ENCODE results near the gene CADM1.

CADM1 gene

GRCh38 chr11:115498354-115498753, 5.9 kb downstream of the CADM1 start:
- Histone ChIP-seq H3K27me3 (ENCODE audit: insufficient read depth, low read length) (peaks cover 44% of the 10 kb centered on the region), H3K36me3 (ENCODE audit: insufficient read depth, low read length) (no peaks in the 10 kb centered on the region), H3K4me1 (ENCODE audit: insufficient read depth, low read length) (peaks cover 40% of the 10 kb centered on the region), H3K27ac (ENCODE audit: low read depth, low read length) (no peak overlapping the region), H3K4me3 (ENCODE audit: low read length) (no peak overlapping the region), H3K9me3 (ENCODE audit: insufficient read depth, low read depth, low read length) (no peaks in the 10 kb centered on the region), H3K9ac (ENCODE audit: low read depth, low read length) (no peak overlapping the region)
- WGBS = 84% methylated on average over 9 of the region's 9 CpGs

DNA sequence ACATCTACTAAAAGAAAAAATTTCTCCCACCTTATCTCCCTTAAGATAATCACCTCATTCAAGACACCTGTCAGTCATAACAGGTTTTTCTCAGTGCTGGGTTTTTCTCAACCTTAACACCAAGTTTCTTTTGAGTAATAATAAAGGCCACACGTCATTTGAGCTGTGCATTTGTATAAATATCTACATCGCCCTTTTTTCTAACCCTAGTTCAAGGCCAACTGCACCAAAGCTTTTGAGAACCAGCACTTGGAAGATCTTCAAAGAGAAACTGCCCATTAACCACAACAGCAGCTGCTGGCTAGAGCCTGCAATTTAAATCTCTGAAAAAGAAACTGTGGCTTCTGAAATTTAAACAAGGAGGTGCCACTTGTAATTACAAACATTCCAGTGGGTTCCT, 6.9 kb downstream of the CADM1 start:
- Histone ChIP-seq H3K4me1 (ENCODE audit: insufficient read depth, low read length) (peaks cover 43% of the 10 kb centered on the region), H3K36me3 (ENCODE audit: insufficient read depth, low read length) (no peaks in the 10 kb centered on the region), H3K9me3 (ENCODE audit: insufficient read depth, low read depth, low read length) (no peaks in the 10 kb centered on the region), H3K27me3 (ENCODE audit: insufficient read depth, low read length) (peaks cover 34% of the 10 kb centered on the region), H3K4me3 (ENCODE audit: low read length) (no peak overlapping the region), H3K27ac (ENCODE audit: low read depth, low read length) (no peak overlapping the region), H3K9ac (ENCODE audit: low read depth, low read length) (no peak overlapping the region)
- WGBS = 76% methylated on average over 2 of the region's 2 CpGs

DNA sequence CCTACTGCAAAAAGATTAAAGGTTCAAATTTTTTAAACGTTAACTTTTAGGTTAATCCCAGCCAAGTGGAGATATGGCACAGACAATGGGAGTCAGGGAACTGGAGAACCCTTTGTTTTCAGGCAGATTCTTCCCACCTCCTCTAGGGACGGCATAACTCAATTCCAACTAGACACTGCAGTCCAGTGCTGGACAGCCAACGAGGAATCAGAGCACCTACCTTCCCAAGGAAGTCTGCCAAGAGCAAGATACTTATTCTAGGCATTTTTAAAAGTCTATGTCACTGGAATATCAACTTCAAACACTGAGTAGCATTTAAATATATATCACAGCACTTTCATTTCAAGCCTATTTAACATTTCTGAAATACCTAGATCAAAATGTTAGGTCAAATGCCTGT, 7.3 kb downstream of the CADM1 start:
- Histone ChIP-seq H3K9ac (ENCODE audit: low read depth, low read length) (no peak overlapping the region), H3K4me3 (ENCODE audit: low read length) (no peak overlapping the region), H3K27ac (ENCODE audit: low read depth, low read length) (no peak overlapping the region), H3K27me3 (ENCODE audit: insufficient read depth, low read length) (peaks cover 30% of the 10 kb centered on the region), H3K9me3 (ENCODE audit: insufficient read depth, low read depth, low read length) (no peaks in the 10 kb centered on the region), H3K4me1 (ENCODE audit: insufficient read depth, low read length) (peaks cover 44% of the 10 kb centered on the region), H3K36me3 (ENCODE audit: insufficient read depth, low read length) (no peaks in the 10 kb centered on the region)
- WGBS = 81% methylated on average over 3 of the region's 3 CpGs

DNA sequence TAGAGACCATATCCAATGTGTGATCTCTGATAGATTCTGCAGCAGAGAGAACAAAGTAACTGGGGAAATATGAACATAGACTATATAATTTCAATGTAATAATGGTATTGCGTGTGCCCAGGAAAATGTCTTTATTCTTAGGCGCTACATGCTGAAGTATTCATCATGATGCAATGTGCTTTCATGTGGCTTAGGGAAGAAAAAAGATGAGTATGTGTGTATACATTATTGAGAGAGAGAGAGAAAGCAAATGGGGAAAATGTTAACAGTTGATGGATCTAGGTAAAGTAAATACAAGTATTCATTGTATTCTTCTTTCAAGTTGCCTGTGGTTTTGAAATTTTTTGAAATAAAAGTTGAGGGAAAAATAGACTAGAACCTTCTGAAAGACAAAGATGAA, 10.3 kb downstream of the CADM1 start:
- 93% methylated on average over 2 of the region's 2 CpGs for WGBS
- H3K9ac ChIP-seq (ENCODE audit: low read depth, low read length) = no peak overlapping the region
- H3K4me1 ChIP-seq (ENCODE audit: insufficient read depth, low read length) = peaks cover 27% of the 10 kb centered on the region
- H3K9me3 ChIP-seq (ENCODE audit: insufficient read depth, low read depth, low read length) = no peaks in the 10 kb centered on the region
- H3K27ac ChIP-seq (ENCODE audit: low read depth, low read length) = no peak overlapping the region
- H3K27me3 ChIP-seq (ENCODE audit: insufficient read depth, low read length) = no peaks in the 10 kb centered on the region
- no peaks in the 10 kb centered on the region for H3K36me3 ChIP-seq (ENCODE audit: insufficient read depth, low read length)
- H3K4me3 ChIP-seq (ENCODE audit: low read length) = no peak overlapping the region

DNA sequence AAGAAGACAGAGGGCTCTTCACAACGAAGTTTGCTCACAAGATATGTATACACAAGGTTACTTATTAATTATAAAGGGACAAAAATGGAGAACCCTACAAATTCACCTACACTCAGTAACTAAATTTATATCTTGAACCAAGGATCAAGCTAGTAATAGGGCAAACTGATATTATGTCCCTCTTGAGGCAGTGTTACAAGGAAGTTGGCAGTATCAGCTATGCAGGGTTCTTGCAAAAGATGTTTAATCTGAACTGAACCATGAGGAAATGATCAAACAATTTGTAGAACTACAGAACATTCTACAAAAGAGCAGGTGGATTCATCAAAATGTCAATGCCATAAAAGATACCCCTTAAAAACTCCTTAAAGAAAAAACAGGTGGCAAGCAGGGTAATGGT, 10.7 kb downstream of the CADM1 start:
- Histone ChIP-seq H3K36me3 (ENCODE audit: insufficient read depth, low read length) (no peaks in the 10 kb centered on the region), H3K4me3 (ENCODE audit: low read length) (no peak overlapping the region), H3K27ac (ENCODE audit: low read depth, low read length) (no peak overlapping the region), H3K4me1 (ENCODE audit: insufficient read depth, low read length) (peaks cover 23% of the 10 kb centered on the region), H3K27me3 (ENCODE audit: insufficient read depth, low read length) (no peaks in the 10 kb centered on the region), H3K9ac (ENCODE audit: low read depth, low read length) (no peak overlapping the region), H3K9me3 (ENCODE audit: insufficient read depth, low read depth, low read length) (no peaks in the 10 kb centered on the region)
- whole genome bisulfite sequencing = 90% methylated on average over 1 of the region's 1 CpG

DNA sequence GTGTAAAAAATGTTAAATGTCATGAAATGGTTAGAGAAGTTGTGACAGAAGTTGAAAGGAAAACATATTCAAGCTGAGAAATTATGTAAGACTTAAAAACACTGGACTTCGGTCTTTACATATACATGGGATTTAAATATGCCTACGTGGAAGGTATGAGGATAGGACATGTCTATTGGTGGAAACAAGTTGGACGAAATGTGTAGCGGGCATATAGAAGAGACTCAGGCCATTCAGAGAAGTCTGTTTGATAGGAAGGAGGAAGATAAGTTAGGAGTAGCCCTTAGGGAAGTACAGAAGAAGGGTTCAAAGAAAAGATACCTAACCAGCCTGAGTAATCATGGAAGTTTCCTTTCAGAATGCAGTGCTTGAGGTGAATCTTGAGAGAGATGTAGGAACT, 14.7 kb downstream of the CADM1 start:
- 94% methylated on average over 4 of the region's 4 CpGs for WGBS

GRCh38 chr11:115488945-115489344, 15.3 kb downstream of the CADM1 start:
- Histone ChIP-seq H3K9ac (ENCODE audit: low read depth, low read length) (no peak overlapping the region), H3K27me3 (ENCODE audit: insufficient read depth, low read length) (no peaks in the 10 kb centered on the region), H3K27ac (ENCODE audit: low read depth, low read length) (no peak overlapping the region), H3K9me3 (ENCODE audit: insufficient read depth, low read depth, low read length) (no peaks in the 10 kb centered on the region), H3K36me3 (ENCODE audit: insufficient read depth, low read length) (no peaks in the 10 kb centered on the region), H3K4me3 (ENCODE audit: low read length) (no peak overlapping the region), H3K4me1 (ENCODE audit: insufficient read depth, low read length) (peaks cover 5% of the 10 kb centered on the region; the same call in 1 of the 2 replicates)
- 88% methylated on average over 3 of the region's 3 CpGs for WGBS

More for the DNA sequence above, 14.7 kb downstream of the CADM1 start:
- Histone ChIP-seq H3K9ac (ENCODE audit: low read depth, low read length) (no peak overlapping the region), H3K4me3 (ENCODE audit: low read length) (no peak overlapping the region), H3K9me3 (ENCODE audit: insufficient read depth, low read depth, low read length) (no peaks in the 10 kb centered on the region), H3K4me1 (ENCODE audit: insufficient read depth, low read length) (peaks cover 5% of the 10 kb centered on the region; the same call in 1 of the 2 replicates), H3K27me3 (ENCODE audit: insufficient read depth, low read length) (no peaks in the 10 kb centered on the region), H3K36me3 (ENCODE audit: insufficient read depth, low read length) (no peaks in the 10 kb centered on the region), H3K27ac (ENCODE audit: low read depth, low read length) (no peak overlapping the region)

DNA sequence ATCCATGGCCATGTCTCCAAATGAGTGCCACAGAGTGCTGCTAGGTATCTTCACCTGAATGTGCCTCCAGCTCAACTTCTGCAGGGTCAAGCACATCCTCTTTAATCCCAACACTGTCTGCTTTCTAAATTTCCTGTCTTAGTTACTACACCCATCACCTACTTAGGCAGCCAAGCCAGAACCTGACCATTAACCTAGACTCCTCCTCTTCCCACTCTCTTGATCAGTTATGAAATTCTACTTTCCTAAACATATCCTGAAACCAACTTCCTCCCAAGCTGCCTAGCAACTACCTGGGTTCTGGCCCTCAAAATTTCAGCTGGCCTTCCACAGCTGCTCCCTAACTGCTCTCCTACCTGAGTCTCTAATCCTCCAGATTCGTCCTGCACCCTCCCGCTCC, 22.7 kb downstream of the CADM1 start:
- Histone ChIP-seq H3K9me3 (ENCODE audit: insufficient read depth, low read depth, low read length) (no peaks in the 10 kb centered on the region), H3K27ac (ENCODE audit: low read depth, low read length) (no peak overlapping the region), H3K36me3 (ENCODE audit: insufficient read depth, low read length) (no peaks in the 10 kb centered on the region), H3K27me3 (ENCODE audit: insufficient read depth, low read length) (no peaks in the 10 kb centered on the region), H3K4me1 (ENCODE audit: insufficient read depth, low read length) (peaks cover 4% of the 10 kb centered on the region; the same call in 1 of the 2 replicates), H3K9ac (ENCODE audit: low read depth, low read length) (no peak overlapping the region), H3K4me3 (ENCODE audit: low read length) (no peak overlapping the region)
- 94% methylated on average over 2 of the region's 2 CpGs for WGBS

GRCh38 chr11:115480611-115481010, 23.6 kb downstream of the CADM1 start:
- Histone ChIP-seq H3K27me3 (ENCODE audit: insufficient read depth, low read length) (no peaks in the 10 kb centered on the region), H3K27ac (ENCODE audit: low read depth, low read length) (no peak overlapping the region), H3K4me1 (ENCODE audit: insufficient read depth, low read length) (peaks cover 11% of the 10 kb centered on the region), H3K4me3 (ENCODE audit: low read length) (no peak overlapping the region), H3K9ac (ENCODE audit: low read depth, low read length) (no peak overlapping the region), H3K36me3 (ENCODE audit: insufficient read depth, low read length) (no peaks in the 10 kb centered on the region), H3K9me3 (ENCODE audit: insufficient read depth, low read depth, low read length) (no peaks in the 10 kb centered on the region)
- WGBS = 76% methylated on average over 1 of the region's 1 CpG

GRCh38 chr11:115477410-115477809, 26.8 kb downstream of the CADM1 start:
- H3K4me1 ChIP-seq (ENCODE audit: insufficient read depth, low read length) = peaks cover 11% of the 10 kb centered on the region
- H3K27me3 ChIP-seq (ENCODE audit: insufficient read depth, low read length) = no peaks in the 10 kb centered on the region
- H3K36me3 ChIP-seq (ENCODE audit: insufficient read depth, low read length) = no peaks in the 10 kb centered on the region
- H3K4me3 ChIP-seq (ENCODE audit: low read length) = no peak overlapping the region
- H3K9ac ChIP-seq (ENCODE audit: low read depth, low read length) = no peak overlapping the region
- H3K27ac ChIP-seq (ENCODE audit: low read depth, low read length) = no peak overlapping the region
- no peaks in the 10 kb centered on the region for H3K9me3 ChIP-seq (ENCODE audit: insufficient read depth, low read depth, low read length)
- WGBS = 54% methylated on average over 1 of the region's 1 CpG

- Histone ChIP-seq H3K27ac (ENCODE audit: low read depth, low read length) (no peak overlapping the region), H3K4me3 (ENCODE audit: low read length) (no peak overlapping the region), H3K27me3 (ENCODE audit: insufficient read depth, low read length) (no peaks in the 10 kb centered on the region), H3K9ac (ENCODE audit: low read depth, low read length) (no peak overlapping the region), H3K36me3 (ENCODE audit: insufficient read depth, low read length) (no peaks in the 10 kb centered on the region), H3K4me1 (ENCODE audit: insufficient read depth, low read length) (peaks cover 11% of the 10 kb centered on the region), H3K9me3 (ENCODE audit: insufficient read depth, low read depth, low read length) (no peaks in the 10 kb centered on the region)
- WGBS = 52% methylated on average over 6 of the region's 7 CpGs
Observed at GRCh38 chr11:115476463-115477286, 27.5 kb downstream of the CADM1 start.
